Right atrium auricular region (tissue), 2 donors: ENCODE measurements around the gene GPRC5B. TPM values are rescaled to one million over a fixed set of nuclear protein-coding genes. Genes with fewer than 3 reads are reported as not detected.

Source experiments
- DNase-seq: peaks from one replicate; pipeline ENCODE4 v3.0.0-alpha.2; 2019; ENCODE audit warnings: low spot score
- H3K27ac ChIP-seq, 2 donors: fragments of 200-600 bp; sonication (generic); 1 replicate in 1 of 2; 2 replicates in 1 of 2; pipeline ENCODE4 v1.5.1; 2016 to 2019
- H3K27me3 ChIP-seq, 2 donors: fragments of 200-600 bp; sonication (generic); one replicate each; pipeline versions ENCODE4 v1.5.1 to v1.6.0; 2017 to 2019
- H3K36me3 ChIP-seq: fragments of 200-600 bp; sonication (generic); one replicate; pipeline ENCODE4 v1.5.1; 2016
- H3K4me1 ChIP-seq, 2 donors: fragments of 200-600 bp; sonication (generic); one replicate each; pipeline versions ENCODE4 v1.5.1 to v1.6.0; 2017 to 2019
- H3K4me3 ChIP-seq, 2 donors: fragments of 200-600 bp; sonication (generic); 1 replicate in 1 of 2; 2 replicates in 1 of 2; pipeline ENCODE4 v1.5.1; 2017 to 2019; ENCODE audit warnings: mild to moderate bottlenecking in 1 of 2, moderate library complexity in 1 of 2
- H3K9me3 ChIP-seq, 2 donors: fragments of 200-600 bp; sonication (generic); one replicate each; pipeline ENCODE4 v1.5.1; 2019
- CTCF ChIP-seq, 2 donors: fragments of 200-600 bp; sonication (generic); IDR thresholded peaks; one replicate each; pipeline ENCODE4 v1.5.1; 2019; ENCODE audit warnings: antibody characterized with exemption in 2 of 2
- total RNA-seq, 2 donors: library from RNA; depleted of rRNA; stranded (reverse); fragments of >200 nt; gene quantifications; one replicate each; pipeline ENCODE4 v1.1.0, GENCODE V29; 2016

Gene GPRC5B
- total RNA-seq, 2 donors from 2014 or later = 39.4 to 40.0 TPM

- peaks cover 0 to 6% of the 10 kb centered on the region in 2 donors for H3K4me1 ChIP-seq
These were observed 27.3 kb upstream of the GPRC5B start for GRCh38 chr16:19911747-19912454.

GRCh38 chr16:19911204-19911603 is 26.6 kb upstream of the GPRC5B start:
- Histone ChIP-seq H3K4me3 (no peak overlapping the region), H3K36me3 (no peaks in the 10 kb centered on the region), H3K4me1 (peaks cover 0 to 6% of the 10 kb centered on the region in 2 donors), H3K9me3 (no peaks in the 10 kb centered on the region), H3K27ac (no peak overlapping the region), H3K27me3 (no peaks in the 10 kb centered on the region)
- DNase-seq = no peak
- no peak for TF ChIP-seq CTCF (IDR thresholded peaks at IDR 0.05)

More at GRCh38 chr16:19911747-19912454, 27.3 kb upstream of the GPRC5B start:
- no peaks in the 10 kb centered on the region for H3K27me3 ChIP-seq
- no peaks in the 10 kb centered on the region for H3K36me3 ChIP-seq
- TF ChIP-seq CTCF (IDR thresholded peaks at IDR 0.05) = no peak
- H3K27ac ChIP-seq = no peak overlapping the region
- no peak overlapping the region for H3K4me3 ChIP-seq
- no peak for DNase-seq
- H3K9me3 ChIP-seq = no peaks in the 10 kb centered on the region

- H3K36me3 ChIP-seq = no peaks in the 10 kb centered on the region
- H3K4me1 ChIP-seq = peaks cover 0 to 6% of the 10 kb centered on the region in 2 donors
- TF ChIP-seq CTCF (IDR thresholded peaks at IDR 0.05) = no peak
- H3K4me3 ChIP-seq = no peak overlapping the region
- DNase-seq = no peak
- H3K9me3 ChIP-seq = no peaks in the 10 kb centered on the region
- no peak overlapping the region for H3K27ac ChIP-seq
- no peaks in the 10 kb centered on the region for H3K27me3 ChIP-seq
These were observed 25.2 kb upstream of the GPRC5B start for GRCh38 chr16:19909750-19910322.

GRCh38 chr16:19908921-19909320 is 24.3 kb upstream of the GPRC5B start:
- Histone ChIP-seq H3K4me1 (peaks cover 0 to 6% of the 10 kb centered on the region in 2 donors), H3K4me3 (no peak overlapping the region), H3K9me3 (no peaks in the 10 kb centered on the region), H3K27me3 (no peaks in the 10 kb centered on the region), H3K36me3 (no peaks in the 10 kb centered on the region), H3K27ac (no peak overlapping the region)
- no peak for TF ChIP-seq CTCF (IDR thresholded peaks at IDR 0.05)
- no peak for DNase-seq

- DNase-seq = peak; percentile 68
- TF ChIP-seq CTCF (IDR thresholded peaks at IDR 0.05) = peak; percentile 90 to 95
- Histone ChIP-seq H3K36me3 (no peaks in the 10 kb centered on the region), H3K27ac (no peak overlapping the region), H3K27me3 (no peaks in the 10 kb centered on the region), H3K4me1 (peaks cover 0 to 6% of the 10 kb centered on the region in 2 donors), H3K9me3 (no peaks in the 10 kb centered on the region), H3K4me3 (no peak overlapping the region)
These were observed 22.7 kb upstream of the GPRC5B start for GRCh38 chr16:19907161-19907992.
